ENCODE measurements around the gene TCP11. TPM values are rescaled to one million over a fixed set of nuclear protein-coding genes. Genes with fewer than 3 reads are reported as not detected.

Gene TCP11
- total RNA-seq, 1 donor from 2014 or later, result not detected

DNA sequence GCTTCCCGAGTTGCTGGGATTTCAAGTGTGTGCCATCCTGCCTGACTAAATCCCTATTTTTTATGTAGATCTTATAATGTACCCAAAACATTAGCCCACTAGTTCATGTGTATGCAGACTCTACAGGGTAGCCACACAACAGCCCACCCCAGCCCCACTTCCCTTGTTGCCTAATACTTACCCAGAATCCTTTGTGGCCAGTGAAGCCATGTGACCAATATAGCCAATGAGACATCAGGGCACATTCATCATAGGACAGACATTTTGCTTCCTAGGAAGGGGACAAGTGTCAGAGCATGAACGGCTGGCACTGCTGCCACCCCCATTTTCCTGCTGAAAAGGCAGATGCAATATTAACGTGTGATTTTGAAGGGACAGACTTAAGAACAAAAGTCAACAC is 36.0 kb upstream of the TCP11 start:
- Histone ChIP-seq H3K4me3 (no peak overlapping the region), H3K27me3 (ENCODE audit: low read depth) (peaks cover 5% of the 10 kb centered on the region), H3K9me3 (replicated peaks) (no peaks in the 10 kb centered on the region), H3K27ac (replicated peaks) (no peak overlapping the region), H3K4me1 (peaks cover 29% of the 10 kb centered on the region), H3K36me3 (no peaks in the 10 kb centered on the region)
- TF ChIP-seq CTCF (IDR thresholded peaks at IDR 0.05; ENCODE audit: borderline replicate concordance), result no peak
- intact Hi-C loops (cut with micrococcal nuclease), result no loop called here
- no peak for DNase-seq

DNA sequence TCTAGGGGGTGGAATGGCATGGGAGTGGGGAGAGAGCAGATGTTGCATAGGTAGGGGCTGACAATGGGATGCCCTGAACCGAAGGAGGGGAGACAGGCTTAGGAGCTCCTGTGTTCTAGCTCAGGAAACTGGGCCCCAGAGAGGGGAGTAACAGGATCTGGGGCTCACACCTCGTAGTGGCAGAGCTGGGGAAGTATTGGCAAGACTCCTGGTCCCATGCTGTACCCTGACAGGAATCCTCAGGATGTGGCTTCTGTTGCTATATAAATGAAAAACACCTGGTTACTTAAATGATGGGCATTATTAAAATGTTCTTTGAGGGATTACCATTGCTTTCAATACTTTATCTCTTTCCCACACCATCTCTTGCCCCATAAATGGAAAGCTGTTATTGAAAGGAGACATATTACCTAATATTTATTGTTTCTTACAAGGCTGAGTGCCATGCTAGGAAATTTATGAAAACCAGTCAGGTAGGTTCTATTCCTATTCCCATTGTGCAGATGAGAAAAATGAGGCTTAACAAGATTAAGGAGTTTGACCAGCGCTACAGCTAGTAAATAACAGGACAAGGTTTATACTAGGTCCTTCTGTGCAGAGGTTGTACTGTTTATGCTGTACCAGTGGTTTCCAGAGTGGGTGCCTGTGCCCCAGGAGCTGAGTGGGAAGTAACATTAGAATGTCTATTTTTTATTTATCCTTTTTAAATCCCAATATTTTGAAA is 35.3 kb upstream of the TCP11 start:
- no peak overlapping the region for H3K4me3 ChIP-seq
- H3K36me3 ChIP-seq, result no peaks in the 10 kb centered on the region
- no peak overlapping the region for H3K27ac ChIP-seq (replicated peaks)
- intact Hi-C loops (cut with micrococcal nuclease), result no loop called here
- peaks cover 22% of the 10 kb centered on the region for H3K4me1 ChIP-seq
- H3K9me3 ChIP-seq (replicated peaks), result no peaks in the 10 kb centered on the region
- DNase-seq, result no peak
- H3K27me3 ChIP-seq (ENCODE audit: low read depth), result no peaks in the 10 kb centered on the region
- no peak for TF ChIP-seq CTCF (IDR thresholded peaks at IDR 0.05; ENCODE audit: borderline replicate concordance)

DNA sequence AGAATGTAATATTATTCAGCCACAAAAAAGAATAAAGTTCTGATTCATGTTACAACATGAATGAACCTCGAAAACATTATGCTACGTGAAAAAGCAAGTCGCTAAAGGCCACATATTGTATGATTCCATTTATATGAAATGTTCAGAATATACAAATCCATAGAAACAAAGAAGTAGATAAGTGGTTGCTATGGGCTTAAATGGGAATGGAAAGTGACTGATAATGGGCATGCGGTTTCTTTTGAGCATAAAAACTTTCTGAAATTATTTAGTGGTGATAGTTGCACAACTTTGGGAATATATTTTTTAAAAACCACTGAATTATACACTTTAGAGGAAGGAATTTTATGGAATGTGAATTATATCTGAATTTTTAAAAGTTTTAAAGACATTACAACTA is 33.4 kb upstream of the TCP11 start:
- H3K27me3 ChIP-seq (ENCODE audit: low read depth), result no peaks in the 10 kb centered on the region
- H3K27ac ChIP-seq (replicated peaks), result no peak overlapping the region
- no peak overlapping the region for H3K4me3 ChIP-seq
- no peaks in the 10 kb centered on the region for H3K36me3 ChIP-seq
- DNase-seq, result no peak
- H3K9me3 ChIP-seq (replicated peaks), result no peaks in the 10 kb centered on the region
- intact Hi-C loops (cut with micrococcal nuclease), result no loop called here
- no peak for TF ChIP-seq CTCF (IDR thresholded peaks at IDR 0.05; ENCODE audit: borderline replicate concordance)
- peaks cover 2% of the 10 kb centered on the region for H3K4me1 ChIP-seq

GRCh38 chr6:35174088-35174434 is 32.9 kb upstream of the TCP11 start:
- Histone ChIP-seq H3K27me3 (ENCODE audit: low read depth) (no peaks in the 10 kb centered on the region), H3K36me3 (no peaks in the 10 kb centered on the region), H3K27ac (replicated peaks) (no peak overlapping the region), H3K4me1 (no peaks in the 10 kb centered on the region), H3K9me3 (replicated peaks) (no peaks in the 10 kb centered on the region), H3K4me3 (no peak overlapping the region)
- intact Hi-C loops (cut with micrococcal nuclease), result no loop called here
- DNase-seq, result no peak
- TF ChIP-seq CTCF (IDR thresholded peaks at IDR 0.05; ENCODE audit: borderline replicate concordance), result no peak

- DNase-seq, result no peak
- no peak overlapping the region for H3K4me3 ChIP-seq
- no peaks in the 10 kb centered on the region for H3K27me3 ChIP-seq (ENCODE audit: low read depth)
- TF ChIP-seq CTCF (IDR thresholded peaks at IDR 0.05; ENCODE audit: borderline replicate concordance), result no peak
- no peaks in the 10 kb centered on the region for H3K36me3 ChIP-seq
- H3K27ac ChIP-seq (replicated peaks), result no peak overlapping the region
- H3K4me1 ChIP-seq, result peaks cover 5% of the 10 kb centered on the region
- intact Hi-C loops (cut with micrococcal nuclease), result no loop called here
- H3K9me3 ChIP-seq (replicated peaks), result no peaks in the 10 kb centered on the region
These were observed 32.4 kb upstream of the TCP11 start for GRCh38 chr6:35173427-35174087.
